ENCODE results near the gene RAD51B.

The RAD51B gene

DNA sequence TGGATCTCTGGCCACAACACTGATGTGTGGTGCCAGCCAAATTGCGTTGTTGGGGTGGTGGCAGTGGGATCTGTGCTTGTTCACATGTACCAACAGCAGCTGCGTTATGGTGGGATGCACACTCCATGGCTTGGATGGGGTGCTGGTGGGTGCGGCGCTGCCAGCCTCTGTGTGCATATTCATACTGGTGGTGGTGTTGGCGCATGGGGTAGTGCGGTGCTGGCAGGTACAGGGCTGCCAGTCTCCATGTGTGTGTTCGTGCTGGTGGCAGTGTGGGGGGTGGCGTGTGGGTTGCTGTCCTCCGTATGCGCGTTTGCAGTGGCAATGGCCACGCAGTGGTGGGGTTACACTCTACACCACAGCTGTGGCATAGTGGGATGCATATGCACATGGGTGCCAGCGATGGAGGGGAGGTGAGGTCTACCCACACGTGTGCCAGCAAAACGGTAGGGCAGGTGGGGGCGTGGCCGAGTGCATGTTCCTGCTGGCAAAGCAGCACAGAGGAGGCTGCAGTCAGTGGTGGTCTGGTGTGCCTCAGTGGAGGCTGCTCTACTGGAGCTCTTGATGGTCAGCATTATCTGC, 26.5 kb downstream of the RAD51B start:
- Histone ChIP-seq H3K27ac (replicated peaks) (no peak overlapping the region), H3K4me3 (replicated peaks; ENCODE audit: insufficient read depth, low read length) (no peak overlapping the region), H3K27me3 (ENCODE audit: insufficient read depth, poor library complexity, severe bottlenecking) (no peaks in the 10 kb centered on the region)
- TF ChIP-seq SPI1 (IDR thresholded peaks at IDR 0.05; ENCODE audit: borderline replicate concordance, low read depth) (no peak), POLR2AphosphoS5 (IDR thresholded peaks at IDR 0.05; ENCODE audit: low read depth) (no peak), CTCF (IDR thresholded peaks at IDR 0.05; ENCODE audit: insufficient read depth, low read length) (no peak), GABPA (IDR thresholded peaks at IDR 0.05; ENCODE audit: low read depth) (no peak)
- TF ChIP-seq, protein P1, sequence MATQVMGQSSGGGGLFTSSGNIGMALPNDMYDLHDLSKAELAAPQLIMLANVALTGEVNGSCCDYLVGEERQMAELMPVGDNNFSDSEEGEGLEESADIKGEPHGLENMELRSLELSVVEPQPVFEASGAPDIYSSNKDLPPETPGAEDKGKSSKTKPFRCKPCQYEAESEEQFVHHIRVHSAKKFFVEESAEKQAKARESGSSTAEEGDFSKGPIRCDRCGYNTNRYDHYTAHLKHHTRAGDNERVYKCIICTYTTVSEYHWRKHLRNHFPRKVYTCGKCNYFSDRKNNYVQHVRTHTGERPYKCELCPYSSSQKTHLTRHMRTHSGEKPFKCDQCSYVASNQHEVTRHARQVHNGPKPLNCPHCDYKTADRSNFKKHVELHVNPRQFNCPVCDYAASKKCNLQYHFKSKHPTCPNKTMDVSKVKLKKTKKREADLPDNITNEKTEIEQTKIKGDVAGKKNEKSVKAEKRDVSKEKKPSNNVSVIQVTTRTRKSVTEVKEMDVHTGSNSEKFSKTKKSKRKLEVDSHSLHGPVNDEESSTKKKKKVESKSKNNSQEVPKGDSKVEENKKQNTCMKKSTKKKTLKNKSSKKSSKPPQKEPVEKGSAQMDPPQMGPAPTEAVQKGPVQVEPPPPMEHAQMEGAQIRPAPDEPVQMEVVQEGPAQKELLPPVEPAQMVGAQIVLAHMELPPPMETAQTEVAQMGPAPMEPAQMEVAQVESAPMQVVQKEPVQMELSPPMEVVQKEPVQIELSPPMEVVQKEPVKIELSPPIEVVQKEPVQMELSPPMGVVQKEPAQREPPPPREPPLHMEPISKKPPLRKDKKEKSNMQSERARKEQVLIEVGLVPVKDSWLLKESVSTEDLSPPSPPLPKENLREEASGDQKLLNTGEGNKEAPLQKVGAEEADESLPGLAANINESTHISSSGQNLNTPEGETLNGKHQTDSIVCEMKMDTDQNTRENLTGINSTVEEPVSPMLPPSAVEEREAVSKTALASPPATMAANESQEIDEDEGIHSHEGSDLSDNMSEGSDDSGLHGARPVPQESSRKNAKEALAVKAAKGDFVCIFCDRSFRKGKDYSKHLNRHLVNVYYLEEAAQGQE (IDR thresholded peaks at IDR 0.05; ENCODE audit: insufficient replicate concordance, low read depth) = no peak
- DNase-seq (ENCODE audit: low read depth in 1 of 2, low spot score in 1 of 2) = no peak

- TF ChIP-seq CTCF (IDR thresholded peaks at IDR 0.05; ENCODE audit: insufficient read depth, low read length) (no peak), SPI1 (IDR thresholded peaks at IDR 0.05; ENCODE audit: borderline replicate concordance, low read depth) (no peak), GABPA (IDR thresholded peaks at IDR 0.05; ENCODE audit: low read depth) (no peak), POLR2AphosphoS5 (IDR thresholded peaks at IDR 0.05; ENCODE audit: low read depth) (no peak)
- TF ChIP-seq, protein P1 (IDR thresholded peaks at IDR 0.05; ENCODE audit: insufficient replicate concordance, low read depth) = no peak
- Histone ChIP-seq H3K4me3 (replicated peaks; ENCODE audit: insufficient read depth, low read length) (no peak overlapping the region), H3K27ac (replicated peaks) (no peak overlapping the region), H3K27me3 (ENCODE audit: insufficient read depth, poor library complexity, severe bottlenecking) (no peaks in the 10 kb centered on the region)
- no peak for DNase-seq (ENCODE audit: low read depth in 1 of 2, low spot score in 1 of 2)
These were observed 30.7 kb downstream of the RAD51B start for GRCh38 chr14:67850066-67850830.

GRCh38 chr14:67851785-67852410, 32.3 kb downstream of the RAD51B start:
- Histone ChIP-seq H3K27ac (replicated peaks) (no peak overlapping the region), H3K27me3 (ENCODE audit: insufficient read depth, poor library complexity, severe bottlenecking) (no peaks in the 10 kb centered on the region), H3K4me3 (replicated peaks; ENCODE audit: insufficient read depth, low read length) (no peak overlapping the region)
- TF ChIP-seq GABPA (IDR thresholded peaks at IDR 0.05; ENCODE audit: low read depth) (no peak), CTCF (IDR thresholded peaks at IDR 0.05; ENCODE audit: insufficient read depth, low read length) (no peak), SPI1 (IDR thresholded peaks at IDR 0.05; ENCODE audit: borderline replicate concordance, low read depth) (no peak), POLR2AphosphoS5 (IDR thresholded peaks at IDR 0.05; ENCODE audit: low read depth) (no peak)
- TF ChIP-seq, protein P1 (IDR thresholded peaks at IDR 0.05; ENCODE audit: insufficient replicate concordance, low read depth) = no peak
- no peak for DNase-seq (ENCODE audit: low read depth in 1 of 2, low spot score in 1 of 2)

All from HL-60 (cell line).